GM13976 (cell line): ENCODE measurements around the gene LUC7L3.

ENCODE experiments used
- DNase-seq: peaks from one replicate; pipeline ENCODE4 v3.0.0; 2012; ENCODE audit warnings: low spot score
- in situ Hi-C: fragments of 300-500 bp; cut with MboI; formaldehyde crosslinking; loops from one replicate; pipeline ENCODE4 v1.12.0; 2022; ENCODE audit warnings: low sequenced_read_pairs, mixed read lengths, inconsistent platforms; ENCODE audit not compliant: unreplicated experiment
- TF ChIP-seq, protein P1 (sequence below): IDR thresholded peaks from 2 replicates; pipeline ENCODE4 v1.5.1; 2012; ENCODE audit warnings: borderline replicate concordance, mild to moderate bottlenecking; ENCODE audit not compliant: insufficient read depth; ENCODE audit errors: extremely low read depth, missing control alignments, control extremely low read depth

Gene LUC7L3

DNA sequence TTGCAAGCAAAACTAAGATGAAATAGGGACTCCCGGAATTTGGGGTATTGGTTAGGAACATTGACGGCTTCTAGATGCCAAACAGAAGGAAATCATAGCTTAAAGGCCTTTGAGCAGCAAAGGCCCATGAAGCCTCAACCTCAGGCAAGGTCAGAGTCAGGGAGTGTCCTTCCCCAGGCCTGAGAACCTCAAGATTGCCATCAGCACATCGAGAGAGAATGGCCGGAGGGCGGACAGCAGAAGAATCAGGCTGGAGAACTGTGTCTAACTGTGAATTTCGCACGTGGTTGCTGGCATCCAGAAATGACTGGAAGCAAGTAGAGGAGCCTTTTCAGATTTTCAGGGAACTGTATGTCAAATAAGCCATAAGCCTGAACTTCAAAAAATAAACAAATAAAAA, 72.7 kb downstream of the LUC7L3 start:
- DNase-seq = no peak
- TF ChIP-seq, protein P1, sequence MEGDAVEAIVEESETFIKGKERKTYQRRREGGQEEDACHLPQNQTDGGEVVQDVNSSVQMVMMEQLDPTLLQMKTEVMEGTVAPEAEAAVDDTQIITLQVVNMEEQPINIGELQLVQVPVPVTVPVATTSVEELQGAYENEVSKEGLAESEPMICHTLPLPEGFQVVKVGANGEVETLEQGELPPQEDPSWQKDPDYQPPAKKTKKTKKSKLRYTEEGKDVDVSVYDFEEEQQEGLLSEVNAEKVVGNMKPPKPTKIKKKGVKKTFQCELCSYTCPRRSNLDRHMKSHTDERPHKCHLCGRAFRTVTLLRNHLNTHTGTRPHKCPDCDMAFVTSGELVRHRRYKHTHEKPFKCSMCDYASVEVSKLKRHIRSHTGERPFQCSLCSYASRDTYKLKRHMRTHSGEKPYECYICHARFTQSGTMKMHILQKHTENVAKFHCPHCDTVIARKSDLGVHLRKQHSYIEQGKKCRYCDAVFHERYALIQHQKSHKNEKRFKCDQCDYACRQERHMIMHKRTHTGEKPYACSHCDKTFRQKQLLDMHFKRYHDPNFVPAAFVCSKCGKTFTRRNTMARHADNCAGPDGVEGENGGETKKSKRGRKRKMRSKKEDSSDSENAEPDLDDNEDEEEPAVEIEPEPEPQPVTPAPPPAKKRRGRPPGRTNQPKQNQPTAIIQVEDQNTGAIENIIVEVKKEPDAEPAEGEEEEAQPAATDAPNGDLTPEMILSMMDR = no peak
- in situ Hi-C loops = no loop called here

DNA sequence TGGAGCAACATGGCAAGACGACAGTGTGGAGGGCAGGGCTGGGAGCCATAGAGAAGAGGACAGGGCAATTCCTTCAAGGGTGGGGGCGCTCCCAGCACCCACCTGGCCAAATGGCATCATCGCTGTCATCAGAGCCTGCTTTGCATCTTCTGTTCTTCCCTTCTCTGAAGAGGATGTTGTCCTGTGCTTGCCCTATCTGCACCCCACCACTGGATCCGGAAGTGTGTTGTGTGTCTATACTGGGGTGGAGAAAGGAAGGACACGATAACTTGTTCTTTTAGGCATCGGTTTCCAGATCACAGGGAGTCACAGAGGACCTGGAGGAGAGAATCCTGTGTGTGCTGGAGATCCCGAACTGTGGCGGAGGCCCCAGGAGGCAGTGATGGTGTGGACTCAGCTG, 73.6 kb downstream of the LUC7L3 start:
- in situ Hi-C loops = no loop called here
- TF ChIP-seq, protein P1 = no peak
- no peak for DNase-seq

DNA sequence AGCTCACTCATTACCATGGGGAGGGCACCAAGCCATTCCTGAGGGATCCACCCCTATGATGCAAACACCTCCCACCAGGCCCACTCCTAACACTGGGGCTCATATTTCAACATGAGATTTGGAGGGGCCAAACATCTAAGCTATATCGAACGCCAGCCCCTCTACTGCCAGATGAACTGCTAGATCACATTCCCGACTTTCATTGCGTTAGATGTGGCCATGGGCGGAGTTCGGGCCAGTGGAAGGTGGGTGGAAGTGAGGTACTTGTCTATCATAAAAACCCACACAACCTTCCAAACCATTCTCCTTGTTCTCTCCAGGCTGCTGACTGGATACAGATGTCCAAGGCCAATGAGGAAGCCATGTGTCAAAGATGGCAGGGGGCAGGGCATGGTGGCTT, 75.0 kb downstream of the LUC7L3 start:
- TF ChIP-seq, protein P1 = no peak
- in situ Hi-C loops = no loop called here

DNA sequence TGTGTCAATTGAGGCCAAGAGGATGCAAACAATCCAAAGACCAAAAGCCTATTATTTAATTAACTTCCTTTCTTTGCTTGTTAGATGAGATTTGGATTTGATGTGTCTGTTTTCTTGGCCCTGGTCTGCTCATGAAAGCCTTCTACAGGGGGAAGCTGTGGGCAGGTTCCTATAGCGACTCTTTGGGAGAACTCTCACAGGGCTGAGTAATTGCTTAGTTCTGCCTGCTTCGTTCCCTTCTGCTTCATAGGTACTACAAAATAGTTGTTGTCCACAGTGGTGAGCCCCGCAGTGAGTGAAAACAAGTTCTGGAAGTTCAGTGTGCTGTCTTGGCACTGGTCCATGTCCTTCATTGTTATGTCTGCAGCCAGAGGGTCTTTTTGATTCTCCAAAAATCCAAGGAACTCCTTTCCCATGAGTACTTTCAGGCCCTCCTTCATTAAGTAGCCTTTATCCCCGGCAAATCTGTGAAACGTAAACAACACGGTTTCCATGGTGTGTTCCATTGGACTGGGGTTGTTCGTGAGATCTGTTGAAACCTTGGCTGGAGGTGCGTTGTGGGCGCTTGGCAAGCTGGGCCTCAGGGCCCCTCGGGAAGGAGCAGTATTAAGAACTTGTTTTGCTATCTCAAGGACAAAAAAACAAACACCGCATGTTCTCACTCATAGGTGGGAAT, 77.9 kb downstream of the LUC7L3 start:
- in situ Hi-C loops = no loop called here
- no peak for DNase-seq
- TF ChIP-seq, protein P1 = no peak

More for the DNA sequence above, 75.0 kb downstream of the LUC7L3 start:
- DNase-seq = no peak

DNA sequence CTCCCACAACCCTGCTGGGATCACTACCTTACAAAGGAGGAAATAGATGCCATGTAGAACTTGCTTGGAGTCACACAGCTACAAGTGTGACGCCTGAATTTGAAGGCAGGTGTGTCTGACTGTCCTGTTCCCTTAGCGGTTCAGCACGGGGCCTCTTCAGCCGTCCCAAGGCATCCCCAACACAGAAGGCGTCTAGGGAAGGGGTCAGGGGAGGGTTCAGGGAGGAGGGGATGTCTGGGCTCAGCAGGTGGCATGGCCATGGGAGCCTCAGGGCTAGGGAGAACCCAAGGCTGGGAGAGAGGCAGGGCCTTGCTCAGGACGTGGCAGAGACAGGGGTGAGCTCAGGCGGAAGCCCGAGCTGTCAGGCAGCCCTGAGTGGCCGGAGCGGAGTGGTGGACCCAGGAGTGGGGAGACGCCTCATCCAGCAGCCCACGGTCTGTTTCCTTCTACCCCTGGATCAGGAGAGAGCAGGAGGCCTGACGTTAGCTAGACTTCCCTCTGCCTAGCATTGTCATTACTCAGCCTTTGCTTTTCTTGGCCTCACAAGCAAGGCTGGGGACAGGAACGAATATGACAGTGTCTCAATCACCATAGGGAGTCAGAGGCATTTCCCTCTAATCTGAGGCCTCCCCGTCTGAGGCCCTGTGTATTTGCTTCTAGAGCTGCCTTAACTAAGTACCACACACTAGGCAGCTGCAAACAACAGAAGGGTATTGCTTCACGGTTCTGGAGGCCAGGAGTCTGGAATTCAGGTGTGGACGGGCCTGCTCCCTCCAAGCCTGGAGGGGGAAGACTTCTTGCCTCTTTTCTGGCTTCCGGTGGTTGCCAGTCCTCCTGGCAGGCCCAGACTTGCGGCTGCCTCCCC, 79.3 kb downstream of the LUC7L3 start:
- DNase-seq = no peak
- TF ChIP-seq, protein P1 = no peak
- in situ Hi-C loops = no loop called here

DNA sequence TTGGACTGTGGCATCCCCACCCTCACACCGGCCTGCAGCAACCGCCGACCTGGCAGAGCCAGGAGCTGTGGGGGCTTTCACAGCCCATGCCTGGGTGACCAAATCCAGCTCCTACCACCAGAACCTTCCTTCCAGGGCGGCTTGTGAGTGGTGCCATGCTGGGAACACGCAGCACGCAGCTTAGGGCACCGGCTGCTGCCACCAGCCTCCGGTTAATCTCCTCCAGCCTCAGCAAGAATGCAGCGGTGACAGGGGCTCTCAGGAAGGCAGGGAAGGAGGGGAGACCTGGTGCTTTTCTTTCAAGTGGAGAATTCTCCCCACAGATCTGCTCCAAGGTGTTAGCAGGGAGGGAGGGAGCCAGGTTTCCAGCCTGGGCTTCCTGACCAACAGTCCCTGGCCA, 80.2 kb downstream of the LUC7L3 start:
- in situ Hi-C loops = no loop called here
- no peak for DNase-seq
- TF ChIP-seq, protein P1 = no peak
